Measurements from ENCODE around the gene C19orf38. TPM values are rescaled to one million over a fixed set of nuclear protein-coding genes. Genes with fewer than 3 reads are reported as not detected.

The C19orf38 gene
- total and polyA plus RNA-seq, 12 donors = 0.27 to 4.0 (median 0.64) TPM; not detected in 1

DNA sequence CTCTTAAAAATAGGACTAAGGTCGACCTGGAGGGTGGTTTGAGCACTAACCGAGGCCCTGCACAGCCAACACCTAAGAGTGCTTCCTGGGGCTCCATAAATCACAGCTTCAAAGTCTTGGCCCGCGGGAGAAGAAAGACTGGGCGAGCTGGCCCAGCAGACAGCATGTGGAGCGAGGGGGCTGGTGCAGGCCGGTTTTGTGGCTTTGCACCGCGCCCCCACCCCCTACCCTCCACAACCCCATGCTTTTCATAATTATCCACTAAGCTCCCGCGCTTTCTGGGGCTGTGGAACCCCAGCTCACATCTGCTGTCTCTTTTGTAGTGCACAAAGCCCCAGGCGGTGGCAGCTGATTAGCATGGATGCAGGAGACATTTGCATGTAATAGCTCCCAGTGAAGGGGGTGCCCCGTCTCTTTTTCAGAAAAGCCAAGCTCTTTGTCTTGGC, 40.2 kb downstream of the C19orf38 start:
- H3K4me3 ChIP-seq = no peak overlapping the region
- TF ChIP-seq, protein P1, sequence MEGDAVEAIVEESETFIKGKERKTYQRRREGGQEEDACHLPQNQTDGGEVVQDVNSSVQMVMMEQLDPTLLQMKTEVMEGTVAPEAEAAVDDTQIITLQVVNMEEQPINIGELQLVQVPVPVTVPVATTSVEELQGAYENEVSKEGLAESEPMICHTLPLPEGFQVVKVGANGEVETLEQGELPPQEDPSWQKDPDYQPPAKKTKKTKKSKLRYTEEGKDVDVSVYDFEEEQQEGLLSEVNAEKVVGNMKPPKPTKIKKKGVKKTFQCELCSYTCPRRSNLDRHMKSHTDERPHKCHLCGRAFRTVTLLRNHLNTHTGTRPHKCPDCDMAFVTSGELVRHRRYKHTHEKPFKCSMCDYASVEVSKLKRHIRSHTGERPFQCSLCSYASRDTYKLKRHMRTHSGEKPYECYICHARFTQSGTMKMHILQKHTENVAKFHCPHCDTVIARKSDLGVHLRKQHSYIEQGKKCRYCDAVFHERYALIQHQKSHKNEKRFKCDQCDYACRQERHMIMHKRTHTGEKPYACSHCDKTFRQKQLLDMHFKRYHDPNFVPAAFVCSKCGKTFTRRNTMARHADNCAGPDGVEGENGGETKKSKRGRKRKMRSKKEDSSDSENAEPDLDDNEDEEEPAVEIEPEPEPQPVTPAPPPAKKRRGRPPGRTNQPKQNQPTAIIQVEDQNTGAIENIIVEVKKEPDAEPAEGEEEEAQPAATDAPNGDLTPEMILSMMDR (IDR thresholded peaks at IDR 0.05) = no peak
- ATAC-seq (no peak), DNase-seq (no peak)
- intact Hi-C loops (cut with DNase I) = no loop called here
- H3K27ac ChIP-seq = peak overlapping the region in 1 of 10 donors; percentile 18
- no peaks in the 10 kb centered on the region for H3K27me3 ChIP-seq
- 64 to 74% methylated on average over 13 of the region's 13 CpGs for WGBS, 2 donors
- no peaks in the 10 kb centered on the region for H3K9me3 ChIP-seq
- H3K36me3 ChIP-seq = no peaks in the 10 kb centered on the region
- H3K4me1 ChIP-seq = peaks cover 9 to 48% (median 32%) of the 10 kb centered on the region in 9 donors

DNA sequence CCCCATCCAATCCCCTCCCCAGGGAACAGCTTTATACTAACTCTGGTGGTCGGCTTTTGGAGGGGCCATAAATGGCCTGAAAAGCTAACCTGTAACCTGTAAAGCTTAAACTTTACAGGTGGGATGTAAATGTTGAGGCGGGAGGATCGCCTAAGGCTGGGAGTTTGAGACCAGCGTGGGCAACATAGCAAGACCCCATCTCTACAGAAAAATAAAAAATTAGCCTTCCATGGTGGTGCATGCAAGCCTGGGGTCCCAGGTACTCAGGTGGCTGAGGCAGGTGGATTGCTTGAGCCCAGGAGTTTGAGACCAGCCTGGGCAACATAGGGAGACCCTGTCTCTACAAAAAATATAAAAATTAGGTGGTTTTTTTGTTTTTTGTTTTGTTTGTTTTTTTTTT, 41.7 kb downstream of the C19orf38 start:
- no peak overlapping the region for H3K4me3 ChIP-seq
- intact Hi-C loops (cut with DNase I) = no loop called here
- ATAC-seq = no peak
- no peak overlapping the region for H3K27ac ChIP-seq
- no peaks in the 10 kb centered on the region for H3K9me3 ChIP-seq
- TF ChIP-seq, protein P1 (IDR thresholded peaks at IDR 0.05) = no peak
- H3K4me1 ChIP-seq = peaks cover 12 to 48% (median 32%) of the 10 kb centered on the region in 9 donors
- no peaks in the 10 kb centered on the region for H3K27me3 ChIP-seq
- WGBS, 2 donors = 92 to 98% methylated on average over 4 of the region's 4 CpGs
- DNase-seq = no peak
- H3K36me3 ChIP-seq = no peaks in the 10 kb centered on the region

DNA sequence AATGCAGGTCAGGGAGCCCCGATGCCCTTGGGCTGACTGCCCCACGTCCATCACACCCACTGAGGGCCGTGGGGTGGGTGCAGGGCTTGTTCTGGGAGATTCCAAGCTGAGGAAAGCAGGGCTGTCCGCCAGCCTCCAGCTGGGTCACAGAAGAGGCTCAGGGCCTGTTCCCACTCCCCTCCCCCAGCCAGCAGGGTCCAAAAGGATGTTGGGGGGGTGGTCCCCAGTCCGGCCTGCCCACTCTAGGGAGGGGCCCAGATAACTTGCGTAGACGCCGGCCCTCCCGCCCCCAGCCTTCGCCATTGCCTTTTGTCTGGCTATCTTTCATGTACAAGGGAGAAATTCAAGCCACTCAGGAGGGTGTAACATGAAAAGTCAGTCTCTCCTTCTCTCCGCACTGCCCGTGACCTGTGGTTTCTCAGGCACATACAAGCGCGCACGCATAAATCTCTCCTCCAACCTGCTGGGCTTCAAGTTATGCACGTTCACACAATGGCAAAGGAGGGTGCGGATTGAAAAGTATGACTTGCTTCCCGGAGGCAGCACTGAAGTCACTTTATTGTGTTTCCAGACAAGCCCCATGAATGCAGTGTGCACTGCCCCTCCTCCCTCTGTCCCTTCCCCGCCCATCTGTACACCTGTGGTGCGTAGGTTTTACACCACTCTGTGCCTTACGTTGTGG, 43.3 kb downstream of the C19orf38 start:
- TF ChIP-seq, protein P1 (IDR thresholded peaks at IDR 0.05) = no peak
- H3K9me3 ChIP-seq = no peaks in the 10 kb centered on the region
- peaks cover 12 to 50% (median 33%) of the 10 kb centered on the region in 9 donors for H3K4me1 ChIP-seq
- DNase-seq (peak in 1 of 2 donors; percentile 42), ATAC-seq (peak in 6 of 8 donors; percentile 36 to 70 (median 52))
- intact Hi-C loops (cut with DNase I) = no loop called here
- H3K4me3 ChIP-seq = no peak overlapping the region
- H3K27ac ChIP-seq = peak overlapping the region in 4 of 10 donors; percentile 15 to 37 (median 22)
- WGBS, 2 donors = 49 to 57% methylated on average over 21 of the region's 21 CpGs
- no peaks in the 10 kb centered on the region for H3K27me3 ChIP-seq
- H3K36me3 ChIP-seq = no peaks in the 10 kb centered on the region

DNA sequence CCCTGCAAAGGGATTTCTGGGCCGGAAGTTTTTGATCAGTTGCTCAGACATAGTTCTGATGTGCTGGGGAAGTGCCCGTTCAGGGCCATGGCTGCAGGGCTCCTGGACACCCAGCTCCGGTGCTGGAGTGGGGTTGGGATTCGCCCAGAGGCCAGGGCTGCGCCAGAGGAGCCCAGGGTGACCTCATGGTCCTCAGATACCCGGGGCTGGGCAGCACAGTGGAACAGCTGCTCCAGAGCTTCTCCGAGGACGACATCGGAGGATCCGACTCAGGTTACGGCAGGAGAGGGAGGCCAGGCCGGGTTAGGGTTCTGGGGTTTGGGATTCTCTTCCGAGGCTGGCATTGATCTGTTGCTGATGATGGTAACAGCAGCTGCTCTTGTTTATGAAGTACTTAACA, 44.0 kb downstream of the C19orf38 start:
- intact Hi-C loops (cut with DNase I) = no loop called here
- no peaks in the 10 kb centered on the region for H3K36me3 ChIP-seq
- 74 to 85% methylated on average over 13 of the region's 13 CpGs for WGBS, 2 donors
- ATAC-seq (peak in 5 of 8 donors; percentile 38 to 54 (median 46)), DNase-seq (peak in 1 of 2 donors; percentile 42)
- H3K9me3 ChIP-seq = no peaks in the 10 kb centered on the region
- TF ChIP-seq, protein P1 (IDR thresholded peaks at IDR 0.05) = no peak
- peaks cover 12 to 53% (median 39%) of the 10 kb centered on the region in 9 donors for H3K4me1 ChIP-seq
- H3K27me3 ChIP-seq = no peaks in the 10 kb centered on the region
- no peak overlapping the region for H3K4me3 ChIP-seq
- peak overlapping the region in 2 of 10 donors; percentile 1 to 31 for H3K27ac ChIP-seq
